HepG2 (cell line): Measurements from ENCODE around the gene SEPHS2. TPM values are rescaled to one million over a fixed set of nuclear protein-coding genes. Genes with fewer than 3 reads are reported as not detected.

ENCODE experiments used
- ARNTL ChIP-seq: sonication (generic); formaldehyde crosslinking; IDR thresholded peaks from 2 replicates; pipeline ENCODE4 v1.4.0; 2020; ENCODE audit warnings: mild to moderate bottlenecking, missing genetic modification reagents
- BRD4 ChIP-seq: sonication (generic); formaldehyde crosslinking; IDR thresholded peaks from 2 replicates; pipeline ENCODE4 v1.4.0; 2020; ENCODE audit warnings: missing genetic modification reagents
- CBFB ChIP-seq: sonication (generic); formaldehyde crosslinking; IDR thresholded peaks from 2 replicates; pipeline ENCODE4 v1.4.0; 2020; ENCODE audit warnings: missing genetic modification reagents
- MTERF4 ChIP-seq: sonication (generic); formaldehyde crosslinking; IDR thresholded peaks from 2 replicates; pipeline ENCODE4 v1.8.0; 2023; ENCODE audit warnings: mild to moderate bottlenecking, missing genetic modification reagents
- NAIF1 ChIP-seq: sonication (generic); formaldehyde crosslinking; IDR thresholded peaks from 2 replicates; pipeline ENCODE4 v1.5.0; 2020; ENCODE audit warnings: mild to moderate bottlenecking, missing genetic modification reagents, borderline replicate concordance
- PRMT3 ChIP-seq: sonication (generic); formaldehyde crosslinking; IDR thresholded peaks from 2 replicates; pipeline ENCODE4 v1.8.1; 2022; ENCODE audit warnings: low read depth, mild to moderate bottlenecking, moderate library complexity, missing genetic modification reagents, borderline replicate concordance
- SATB2 ChIP-seq: sonication (generic); formaldehyde crosslinking; IDR thresholded peaks from 2 replicates; pipeline ENCODE4 v1.5.0; 2020; ENCODE audit warnings: missing genetic modification reagents
- SMAD9 ChIP-seq: sonication (generic); formaldehyde crosslinking; IDR thresholded peaks from 2 replicates; pipeline ENCODE4 v1.5.1; 2020; ENCODE audit warnings: mild to moderate bottlenecking, missing genetic modification reagents
- TCF12 ChIP-seq, 2 experiments: fragments of 450-650 bp in 1 of 2; sonication (generic) in 1 of 2; formaldehyde crosslinking in 1 of 2; IDR thresholded peaks; 2 replicates each; pipeline versions ENCODE4 v1.6.1 to v1.8.0; 2017 to 2022; ENCODE audit warnings: antibody characterized with exemption in 1 of 2, mild to moderate bottlenecking in 1 of 2, missing genetic modification reagents in 1 of 2, moderate library complexity in 1 of 2
- TCF7L2 ChIP-seq: IDR thresholded peaks from 2 replicates; pipeline ENCODE4 v1.6.1; 2011; ENCODE audit warnings: mild to moderate bottlenecking, low read depth, low read length, moderate library complexity
- ZBTB21 ChIP-seq: sonication (generic); formaldehyde crosslinking; IDR thresholded peaks from 2 replicates; pipeline ENCODE4 v1.4.0; 2020; ENCODE audit warnings: missing genetic modification reagents
- ZBTB26 ChIP-seq: IDR thresholded peaks from 2 replicates; pipeline ENCODE4 v1.6.1; 2016; ENCODE audit warnings: missing compliant biosample characterization, missing genetic modification reagents, borderline replicate concordance
- ZBTB34 ChIP-seq: sonication (generic); formaldehyde crosslinking; IDR thresholded peaks from 2 replicates; pipeline ENCODE4 v1.8.0; 2022; ENCODE audit warnings: mild to moderate bottlenecking, missing genetic modification reagents
- ZNF296 ChIP-seq: sonication (generic); formaldehyde crosslinking; conservative IDR thresholded peaks from 2 replicates; pipeline ENCODE4 v1.5.0; 2020; ENCODE audit warnings: mild to moderate bottlenecking, missing genetic modification reagents
- ZNF317 ChIP-seq: sonication (generic); formaldehyde crosslinking; IDR thresholded peaks from 2 replicates; pipeline ENCODE4 v1.5.0; 2020; ENCODE audit warnings: mild to moderate bottlenecking, missing genetic modification reagents
- ZNF326 ChIP-seq: sonication (generic); formaldehyde crosslinking; IDR thresholded peaks from 2 replicates; pipeline ENCODE4 v1.4.0; 2020; ENCODE audit warnings: missing genetic modification reagents, borderline replicate concordance
- ZNF33B ChIP-seq: sonication (generic); formaldehyde crosslinking; IDR thresholded peaks from 2 replicates; pipeline ENCODE4 v1.5.1; 2020; ENCODE audit warnings: mild to moderate bottlenecking, missing genetic modification reagents
- ZNF460 ChIP-seq: sonication (generic); formaldehyde crosslinking; IDR thresholded peaks from 2 replicates; pipeline ENCODE4 v1.5.1; 2020; ENCODE audit warnings: missing genetic modification reagents, mild to moderate bottlenecking, borderline replicate concordance
- ZNF607 ChIP-seq: sonication (generic); formaldehyde crosslinking; IDR thresholded peaks from 2 replicates; pipeline ENCODE4 v1.5.1; 2020; ENCODE audit warnings: missing genetic modification reagents, mild to moderate bottlenecking, borderline replicate concordance
- ZNF713 ChIP-seq: sonication (generic); formaldehyde crosslinking; IDR thresholded peaks from 2 replicates; pipeline ENCODE4 v1.4.0; 2020; ENCODE audit warnings: mild to moderate bottlenecking, missing genetic modification reagents
- ZNF839 ChIP-seq: sonication (generic); formaldehyde crosslinking; IDR thresholded peaks from 2 replicates; pipeline ENCODE4 v1.4.0; 2020; ENCODE audit warnings: missing genetic modification reagents, mild to moderate bottlenecking, borderline replicate concordance
- ZSCAN25 ChIP-seq: sonication (generic); formaldehyde crosslinking; IDR thresholded peaks from 2 replicates; pipeline ENCODE4 v1.8.0; 2022; ENCODE audit warnings: mild to moderate bottlenecking, missing genetic modification reagents
- polyA plus RNA-seq, 8 experiments: library from polyadenylated mRNA; depleted of rRNA in 3 of 8; stranded (reverse) in 7 of 8; unstranded in 1 of 8; fragments of >200 nt; fragmentation: Illumina TruSeq in 4 of 8; extraction: Trizol in 4 of 8; gene quantifications; 2 replicates each; pipeline versions ENCODE4 v1.2.1 to v1.2.3, GENCODE V29; 2011 to 2016; ENCODE audit warnings: low read depth in 4 of 8, missing spikeins in 1 of 8, mixed read lengths in 1 of 8; ENCODE audit not compliant: insufficient read depth in 1 of 8
- total RNA-seq, 5 experiments: library from RNA; depleted of rRNA; stranded (reverse); fragments of >200 nt; fragmentation: Illumina TruSeq; extraction: Trizol; gene quantifications; 2 replicates each; pipeline ENCODE4 v1.2.3, GENCODE V29; 2016; ENCODE audit warnings: low read depth in 1 of 5
- TF ChIP-seq, protein P1 (sequence below): sonication (generic); formaldehyde crosslinking; IDR thresholded peaks from 2 replicates; pipeline ENCODE4 v1.4.0; 2020; ENCODE audit warnings: missing genetic modification reagents
- TF ChIP-seq, protein P2 (sequence below): sonication (generic); formaldehyde crosslinking; IDR thresholded peaks from 2 replicates; pipeline ENCODE4 v1.4.0; 2020; ENCODE audit warnings: mild to moderate bottlenecking, missing genetic modification reagents

Gene SEPHS2
- total and polyA plus RNA-seq, 2 of the 13 experiments (the other 11 are each of a cell fraction or from before 2014, with no cell fraction given) = 20.7 to 127 TPM

DNA sequence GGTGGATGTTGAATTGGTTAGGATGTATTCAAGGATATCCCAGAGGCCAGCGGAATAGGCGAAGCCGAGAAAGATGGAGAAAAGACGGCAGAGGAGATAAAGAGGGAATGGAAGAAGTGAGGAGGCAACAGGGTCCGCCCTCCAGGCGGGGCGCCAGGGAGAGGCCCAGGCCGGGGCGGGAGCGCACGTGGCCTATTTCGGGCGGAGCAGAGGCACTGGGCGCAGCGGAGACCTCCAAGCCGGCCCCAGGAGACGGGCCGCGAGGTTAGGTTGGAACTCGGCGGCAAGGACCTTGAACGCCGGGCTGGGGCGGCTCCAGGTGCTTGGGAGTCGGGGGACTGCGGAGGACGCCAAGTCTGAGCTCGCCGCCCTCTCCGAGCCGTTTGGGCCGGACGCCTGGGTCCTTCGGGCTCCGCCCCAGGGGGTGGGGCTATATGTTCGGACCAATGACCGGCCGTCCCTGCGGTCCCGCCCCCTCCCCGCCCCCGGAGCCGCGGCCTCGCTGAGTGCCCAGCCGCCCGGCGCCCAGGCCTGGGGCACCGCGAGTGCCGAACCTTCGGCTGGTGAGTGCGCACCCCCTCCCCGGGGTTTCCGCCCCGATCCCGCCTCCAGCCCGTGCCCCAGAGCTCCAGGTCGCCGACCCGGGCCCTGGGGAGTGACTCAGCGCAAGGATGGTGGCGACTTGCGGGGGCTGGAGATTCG is 38.4 kb downstream of the SEPHS2 start, which contains the start of gene ZNF771 (continued):
- TF ChIP-seq ZBTB26 (CRISPR knock-in tag) = no peak
- no peak for TF ChIP-seq TCF7L2
- peak; percentile 83; the same call in 1 of the 2 replicates for TF ChIP-seq ZNF33B (CRISPR knock-in tag)
- peak; percentile 78; the same call in 1 of the 2 replicates for TF ChIP-seq ZBTB34 (CRISPR knock-in tag)
- peak; percentile 93 for TF ChIP-seq ZNF607 (CRISPR knock-in tag)
- no peak for TF ChIP-seq SMAD9 (CRISPR knock-in tag)
- no peak for TF ChIP-seq ZNF326 (CRISPR knock-in tag)
- peak; percentile 90; the same call in 1 of the 2 replicates for TF ChIP-seq ARNTL (CRISPR knock-in tag)
- TF ChIP-seq ZBTB21 (CRISPR knock-in tag) = no peak
- 0 out of 2 replicates have a peak, but pooled peaks have one; percentile 47 for TF ChIP-seq ZSCAN25 (CRISPR knock-in tag)
- 0 out of 2 replicates have a peak, but pooled peaks have one; percentile 42 for TF ChIP-seq ZNF713 (CRISPR knock-in tag)
- TF ChIP-seq TCF12 (IDR thresholded peaks at IDR 0.05) = no peak
- TF ChIP-seq TCF12 (CRISPR knock-in tag; IDR thresholded peaks at IDR 0.05) = peak; percentile 63; the same call in 1 of the 2 replicates
- TF ChIP-seq, protein P1, sequence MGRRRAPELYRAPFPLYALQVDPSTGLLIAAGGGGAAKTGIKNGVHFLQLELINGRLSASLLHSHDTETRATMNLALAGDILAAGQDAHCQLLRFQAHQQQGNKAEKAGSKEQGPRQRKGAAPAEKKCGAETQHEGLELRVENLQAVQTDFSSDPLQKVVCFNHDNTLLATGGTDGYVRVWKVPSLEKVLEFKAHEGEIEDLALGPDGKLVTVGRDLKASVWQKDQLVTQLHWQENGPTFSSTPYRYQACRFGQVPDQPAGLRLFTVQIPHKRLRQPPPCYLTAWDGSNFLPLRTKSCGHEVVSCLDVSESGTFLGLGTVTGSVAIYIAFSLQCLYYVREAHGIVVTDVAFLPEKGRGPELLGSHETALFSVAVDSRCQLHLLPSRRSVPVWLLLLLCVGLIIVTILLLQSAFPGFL (CRISPR knock-in tag) = no peak
- no peak; the same call in 1 of the 2 replicates for TF ChIP-seq NAIF1 (CRISPR knock-in tag)
- peak; percentile 89; the same call in 1 of the 2 replicates for TF ChIP-seq ZNF839 (CRISPR knock-in tag)
- no peak for TF ChIP-seq ZNF460 (CRISPR knock-in tag)
- TF ChIP-seq ZNF317 (CRISPR knock-in tag) = peak; percentile 82
- TF ChIP-seq CBFB = peak; percentile 49
- peak; percentile 49; the same call in 1 of the 2 replicates for TF ChIP-seq MTERF4 (CRISPR knock-in tag)
- TF ChIP-seq SATB2 = no peak
- TF ChIP-seq BRD4 (CRISPR knock-in tag) = no peak; the same call in none of the 2 replicates
- TF ChIP-seq ZNF296 = peak; percentile 50; the same call in 1 of the 2 replicates
- TF ChIP-seq, protein P2, sequence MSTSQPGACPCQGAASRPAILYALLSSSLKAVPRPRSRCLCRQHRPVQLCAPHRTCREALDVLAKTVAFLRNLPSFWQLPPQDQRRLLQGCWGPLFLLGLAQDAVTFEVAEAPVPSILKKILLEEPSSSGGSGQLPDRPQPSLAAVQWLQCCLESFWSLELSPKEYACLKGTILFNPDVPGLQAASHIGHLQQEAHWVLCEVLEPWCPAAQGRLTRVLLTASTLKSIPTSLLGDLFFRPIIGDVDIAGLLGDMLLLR (CRISPR knock-in tag) = peak; percentile 90
- peak; percentile 82; the same call in 1 of the 2 replicates for TF ChIP-seq PRMT3 (CRISPR knock-in tag)
